Pancreas (tissue), 10 donors: ENCODE data around the gene PHKA2. TPM values are rescaled to one million over a fixed set of nuclear protein-coding genes. Genes with fewer than 3 reads are reported as not detected.

Experiments used
- ATAC-seq, 4 donors: fragments of 200-7000 bp; cut with Tn5 transposase; one replicate each; pipeline versions ENCODE4 v1.8.0 to v1.9.1; 2020; ENCODE audit warnings: mild to moderate bottlenecking in 4 of 4, moderate library complexity in 4 of 4
- DNase-seq, 6 donors: peaks; one replicate each; pipeline ENCODE4 v3.0.0-alpha.2; 2020
- FAIRE-seq: peaks from 2 replicates; lab custom pipeline; 2012; peaks lifted over from hg19 to GRCh38; lab: Jason Lieb, UNC
- H3K27ac ChIP-seq, 4 donors: fragments of 200-600 bp; sonication (generic); 1 replicate in 3 of 4; 2 replicates in 1 of 4; pipeline versions ENCODE4 v1.5.0 to v1.8.0; 2020
- H3K27me3 ChIP-seq, 4 donors: fragments of 200-600 bp; one replicate each; pipeline ENCODE4 v1.8.0; 2021
- H3K36me3 ChIP-seq, 3 donors: fragments of 200-600 bp; sonication (generic) in 1 of 3; one replicate each; pipeline versions ENCODE4 v1.5.0 to v1.8.0; 2020 to 2021
- H3K4me1 ChIP-seq, 3 donors: fragments of 200-600 bp; one replicate each; pipeline ENCODE4 v1.8.0; 2021
- H3K4me3 ChIP-seq, 4 donors: fragments of 200-600 bp; sonication (generic) in 2 of 4; one replicate each; pipeline versions ENCODE4 v1.5.0 to v1.8.0; 2020 to 2021
- H3K9me3 ChIP-seq, 4 donors: fragments of 200-600 bp; one replicate each; pipeline ENCODE4 v1.8.0; 2021
- WGBS, 2 donors: extraction: QIAGEN DNeasy Blood & Tissue Kit; methylation state at CpG; one replicate each; pipeline ENCODE4 v1.1.7; 2013; 5-methylcytosine and 5-hydroxymethylcytosine counted together
- intact Hi-C, 3 donors: fragments of 100-400 bp; cut with DNase I; formaldehyde crosslinking; loops; one replicate each; pipeline versions ENCODE4 v1.11.1 to v1.14.2; 2022
- polyA plus RNA-seq, 2 donors: library from polyadenylated mRNA; stranded (reverse); fragments of 200-250 nt; gene quantifications; one replicate each; pipeline ENCODE4 v1.2.3, GENCODE V29; 2013
- total RNA-seq, 6 donors: library from RNA; stranded (reverse); fragmentation: NEBNext Ultra II Directional in 4 of 6; extraction: Animal tissue kit (Norgen Biotek cat#: 25700) in 4 of 6; gene quantifications; one replicate each; pipeline versions ENCODE4 v1.2.1 to v1.2.4, GENCODE V29; 2021 to 2023
- TF ChIP-seq, protein P1 (sequence below), 4 donors: fragments of 200-600 bp; sonication (generic) in 3 of 4; IDR thresholded peaks; one replicate each; pipeline versions ENCODE4 v1.5.0 to v1.8.0; 2021; ENCODE audit warnings: antibody characterized with exemption in 4 of 4
- donor health status: healthy with polysubstance abuse.
- donor health status: DM: no; HTN: no; CAD: no; lungs with moderate emphysema.
- donor health status: DM: no; HTN: no; CAD: no.
- donor health status: control.
- donor health status: control.
- donor health status: Bipolar disorder and iron deficiency.
- donor health status: DM: yes; HTN: yes; CAD: no.
- donor health status: DM: no; HTN: no; CAD: no.
- donor health status: DM: no; HTN: no; CAD: no.
- donor health status: DM: yes; HTN: yes; CAD: no.

PHKA2 gene
- total and polyA plus RNA-seq, 8 donors, result 16.0 to 72.7 (median 22.6) TPM

DNA sequence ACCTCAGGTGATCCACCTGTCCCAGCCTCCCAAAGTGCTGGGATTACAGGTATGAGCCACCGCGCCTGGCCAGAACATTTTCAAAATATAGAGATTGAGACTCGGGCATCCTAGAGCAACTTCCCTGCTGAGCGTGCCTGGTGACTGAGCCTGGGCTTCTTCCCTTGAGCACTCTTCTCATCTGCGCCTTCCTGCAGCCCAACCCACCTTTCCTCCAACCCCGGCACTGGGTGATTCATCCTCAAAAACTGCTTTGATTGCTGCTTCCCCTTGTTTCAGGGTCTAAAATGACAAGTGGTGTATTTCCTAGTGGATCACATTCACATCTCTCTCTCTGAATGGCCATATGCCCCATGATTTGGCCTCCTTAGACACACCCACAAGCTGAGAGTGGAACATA lies 37.8 kb downstream of the PHKA2 start:
- H3K4me3 ChIP-seq, result no peak overlapping the region
- no peaks in the 10 kb centered on the region for H3K9me3 ChIP-seq
- no peak overlapping the region for H3K27ac ChIP-seq
- H3K27me3 ChIP-seq, result no peaks in the 10 kb centered on the region
- ATAC-seq, result no peak
- H3K4me1 ChIP-seq, result no peaks in the 10 kb centered on the region
- H3K36me3 ChIP-seq, result no peaks in the 10 kb centered on the region
- TF ChIP-seq, protein P1, sequence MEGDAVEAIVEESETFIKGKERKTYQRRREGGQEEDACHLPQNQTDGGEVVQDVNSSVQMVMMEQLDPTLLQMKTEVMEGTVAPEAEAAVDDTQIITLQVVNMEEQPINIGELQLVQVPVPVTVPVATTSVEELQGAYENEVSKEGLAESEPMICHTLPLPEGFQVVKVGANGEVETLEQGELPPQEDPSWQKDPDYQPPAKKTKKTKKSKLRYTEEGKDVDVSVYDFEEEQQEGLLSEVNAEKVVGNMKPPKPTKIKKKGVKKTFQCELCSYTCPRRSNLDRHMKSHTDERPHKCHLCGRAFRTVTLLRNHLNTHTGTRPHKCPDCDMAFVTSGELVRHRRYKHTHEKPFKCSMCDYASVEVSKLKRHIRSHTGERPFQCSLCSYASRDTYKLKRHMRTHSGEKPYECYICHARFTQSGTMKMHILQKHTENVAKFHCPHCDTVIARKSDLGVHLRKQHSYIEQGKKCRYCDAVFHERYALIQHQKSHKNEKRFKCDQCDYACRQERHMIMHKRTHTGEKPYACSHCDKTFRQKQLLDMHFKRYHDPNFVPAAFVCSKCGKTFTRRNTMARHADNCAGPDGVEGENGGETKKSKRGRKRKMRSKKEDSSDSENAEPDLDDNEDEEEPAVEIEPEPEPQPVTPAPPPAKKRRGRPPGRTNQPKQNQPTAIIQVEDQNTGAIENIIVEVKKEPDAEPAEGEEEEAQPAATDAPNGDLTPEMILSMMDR (IDR thresholded peaks at IDR 0.05), result no peak
- no peak for DNase-seq
- 88 to 97% methylated on average over 6 of the region's 6 CpGs for WGBS, 2 donors
- no peak for FAIRE-seq
- intact Hi-C loops, result no loop called here

DNA sequence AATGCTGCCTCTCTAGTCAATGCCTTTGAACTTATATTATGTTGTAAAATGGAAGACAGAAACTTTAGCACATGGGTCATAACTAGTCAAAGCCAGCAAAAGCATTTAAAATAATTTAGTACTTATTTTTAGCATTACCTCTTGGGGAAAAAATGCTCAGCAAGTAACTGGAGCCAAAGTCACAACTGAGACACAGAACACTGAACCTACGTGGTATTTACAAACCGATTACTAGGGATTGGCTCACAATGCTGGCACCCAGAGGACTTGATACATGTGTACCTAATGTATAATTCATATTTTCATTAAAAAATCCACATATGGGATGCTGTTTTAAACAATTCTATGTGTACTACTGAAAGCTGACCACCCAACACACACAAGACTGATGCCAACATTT lies 38.4 kb downstream of the PHKA2 start:
- intact Hi-C loops, result no loop called here
- Histone ChIP-seq H3K9me3 (no peaks in the 10 kb centered on the region), H3K4me3 (no peak overlapping the region), H3K27ac (no peak overlapping the region), H3K27me3 (no peaks in the 10 kb centered on the region), H3K36me3 (no peaks in the 10 kb centered on the region), H3K4me1 (no peaks in the 10 kb centered on the region)
- WGBS, 2 donors, result 76 to 87% methylated on average over 2 of the region's 2 CpGs
- no peak for FAIRE-seq
- DNase-seq, result no peak
- no peak for ATAC-seq
- TF ChIP-seq, protein P1 (IDR thresholded peaks at IDR 0.05), result no peak

DNA sequence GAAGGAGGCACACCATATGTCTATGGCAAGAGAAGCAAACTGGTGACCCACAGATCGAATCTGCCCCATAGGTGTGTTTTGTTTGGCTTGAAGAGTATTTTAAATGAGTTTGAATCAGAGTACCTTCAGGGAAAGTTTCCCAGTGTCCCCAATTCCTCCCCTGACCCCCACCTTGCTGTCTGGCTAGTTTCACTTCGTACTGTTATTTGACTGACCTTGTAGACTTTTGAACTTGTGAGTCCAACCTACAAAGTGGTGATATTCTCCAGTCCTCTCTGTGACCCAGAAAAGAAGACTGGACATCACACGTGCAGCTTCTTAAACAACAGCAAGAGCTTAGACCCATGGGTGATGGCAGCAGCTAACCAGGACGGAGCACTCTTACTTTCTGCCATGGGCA lies 39.4 kb downstream of the PHKA2 start:
- H3K4me1 ChIP-seq, result no peaks in the 10 kb centered on the region
- DNase-seq (no peak), ATAC-seq (no peak), FAIRE-seq (no peak)
- intact Hi-C loops, result no loop called here
- TF ChIP-seq, protein P1 (IDR thresholded peaks at IDR 0.05), result no peak
- WGBS, 2 donors, result 61 to 82% methylated on average over 4 of the region's 4 CpGs
- H3K36me3 ChIP-seq, result no peaks in the 10 kb centered on the region
- no peak overlapping the region for H3K27ac ChIP-seq
- no peak overlapping the region for H3K4me3 ChIP-seq
- H3K27me3 ChIP-seq, result no peaks in the 10 kb centered on the region
- H3K9me3 ChIP-seq, result no peaks in the 10 kb centered on the region

DNA sequence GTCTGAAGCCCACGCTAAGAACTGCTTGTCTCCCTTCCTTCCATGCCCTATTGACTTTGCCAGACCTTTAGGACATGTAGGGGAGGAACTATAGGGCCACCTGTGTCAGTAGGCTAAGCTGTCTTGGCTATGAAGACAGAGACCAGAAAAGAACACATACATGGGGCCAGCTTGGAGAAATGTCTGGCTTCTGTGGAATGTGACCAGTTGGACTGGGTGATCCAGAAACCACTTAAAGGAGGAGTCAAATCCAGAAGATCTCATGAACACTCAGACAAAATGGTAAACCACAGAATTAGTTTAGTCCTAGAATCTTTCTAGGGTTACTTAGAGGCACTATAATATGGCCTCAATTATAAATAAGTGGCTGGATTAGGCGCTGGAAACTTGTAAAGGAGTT lies 42.0 kb downstream of the PHKA2 start:
- ATAC-seq (no peak), FAIRE-seq (no peak), DNase-seq (no peak)
- Histone ChIP-seq H3K27ac (no peak overlapping the region), H3K4me3 (no peak overlapping the region), H3K9me3 (no peaks in the 10 kb centered on the region), H3K27me3 (no peaks in the 10 kb centered on the region), H3K36me3 (peaks cover 0 to 8% (median 0%) of the 10 kb centered on the region in 3 donors), H3K4me1 (no peaks in the 10 kb centered on the region)
- 71 to 99% methylated on average over 2 of the region's 2 CpGs for WGBS, 2 donors
- intact Hi-C loops, result no loop called here
- TF ChIP-seq, protein P1 (IDR thresholded peaks at IDR 0.05), result no peak

DNA sequence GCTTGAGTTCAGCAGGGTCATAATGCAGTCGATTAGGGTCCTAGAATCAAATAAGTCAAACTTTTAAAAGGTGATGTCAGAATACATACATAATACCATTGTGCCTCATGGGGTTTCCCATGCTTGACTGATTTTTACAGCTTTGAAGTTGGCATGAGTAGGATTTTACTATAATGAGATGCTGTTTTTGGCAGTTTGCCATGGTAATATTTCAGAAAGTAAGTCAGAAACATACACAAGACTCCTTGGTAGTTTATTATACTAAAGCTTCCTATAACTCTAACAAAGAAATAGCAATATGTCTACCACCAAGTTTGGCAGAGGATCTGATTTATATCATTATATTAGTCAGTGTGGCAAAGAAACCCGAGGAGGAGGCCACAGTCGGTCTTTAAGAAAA lies 45.2 kb downstream of the PHKA2 start:
- no peak for FAIRE-seq

More for the DNA sequence above, 45.2 kb downstream of the PHKA2 start:
- Histone ChIP-seq H3K4me3 (no peak overlapping the region), H3K9me3 (no peaks in the 10 kb centered on the region), H3K36me3 (peaks cover 0 to 17% (median 0%) of the 10 kb centered on the region in 3 donors), H3K27me3 (no peaks in the 10 kb centered on the region), H3K27ac (no peak overlapping the region), H3K4me1 (no peaks in the 10 kb centered on the region)
- 62 to 72% methylated on average over 3 of the region's 3 CpGs for WGBS, 2 donors
- intact Hi-C loops, result no loop called here
- DNase-seq, result no peak
- no peak for ATAC-seq
- TF ChIP-seq, protein P1 (IDR thresholded peaks at IDR 0.05), result no peak
